Astrocyte (in vitro differentiated cells and primary cell): ENCODE data around the gene SCN2B. TPM values are rescaled to one million over a fixed set of nuclear protein-coding genes. Genes with fewer than 3 reads are reported as not detected.

Source experiments
- DNase-seq: peaks from one replicate; pipeline ENCODE4 v3.0.0-alpha.2; 2010; ENCODE audit warnings: low read depth
- FAIRE-seq: peaks from 2 replicates; lab custom pipeline; 2011; peaks lifted over from hg19 to GRCh38; lab: Jason Lieb, UNC
- H2AFZ ChIP-seq: 2 replicates; pipeline ENCODE4 v1.6.0; 2012; ENCODE audit warnings: low read depth, low read length, inconsistent platforms
- H3K27ac ChIP-seq: 2 replicates; pipeline ENCODE4 v1.5.1; 2011; ENCODE audit warnings: low read depth, low read length, inconsistent platforms
- H3K27me3 ChIP-seq: 2 replicates; pipeline ENCODE4 v1.6.0; 2011; ENCODE audit warnings: low read length, inconsistent platforms; ENCODE audit not compliant: insufficient read depth
- H3K36me3 ChIP-seq: 2 replicates; pipeline ENCODE4 v1.5.1; 2011; ENCODE audit warnings: low read length, inconsistent platforms; ENCODE audit not compliant: insufficient read depth
- H3K4me1 ChIP-seq: 2 replicates; pipeline ENCODE4 v1.5.1; 2011; ENCODE audit warnings: low read length, inconsistent platforms; ENCODE audit not compliant: insufficient read depth
- H3K4me2 ChIP-seq: 2 replicates; pipeline ENCODE4 v1.6.0; 2012; ENCODE audit warnings: low read length, inconsistent platforms
- H3K4me3 ChIP-seq: 2 replicates; pipeline ENCODE4 v1.5.1; 2011; ENCODE audit warnings: low read depth, mild to moderate bottlenecking, low read length, inconsistent platforms; ENCODE audit not compliant: insufficient read depth
- H3K79me2 ChIP-seq: 2 replicates; pipeline ENCODE4 v1.6.0; 2012; ENCODE audit warnings: mild to moderate bottlenecking, low read length, inconsistent platforms; ENCODE audit not compliant: insufficient read depth
- H3K9ac ChIP-seq: 2 replicates; pipeline ENCODE4 v1.6.0; 2012; ENCODE audit warnings: mild to moderate bottlenecking, low read length, inconsistent platforms
- H3K9me3 ChIP-seq: 2 replicates; pipeline ENCODE4 v1.5.1; 2012; ENCODE audit warnings: low read depth, mild to moderate bottlenecking, low read length, inconsistent platforms; ENCODE audit not compliant: insufficient read depth
- H4K20me1 ChIP-seq: 2 replicates; pipeline ENCODE4 v1.6.0; 2012; ENCODE audit warnings: low read length, inconsistent platforms; ENCODE audit not compliant: insufficient read depth
- H3K27ac Mint-ChIP-seq: one replicate; pipeline ENCODE4 v1.8.0; 2021; ENCODE audit warnings: mild to moderate bottlenecking, mixed read lengths; ENCODE audit not compliant: unreplicated experiment
- H3K27me3 Mint-ChIP-seq: one replicate; pipeline ENCODE4 v1.8.0; 2021; ENCODE audit warnings: low read depth, mixed read lengths; ENCODE audit not compliant: unreplicated experiment
- H3K36me3 Mint-ChIP-seq: one replicate; pipeline ENCODE4 v1.8.0; 2021; ENCODE audit warnings: low read depth, mixed read lengths; ENCODE audit not compliant: unreplicated experiment
- H3K4me1 Mint-ChIP-seq: one replicate; pipeline ENCODE4 v1.8.0; 2021; ENCODE audit warnings: low read depth, mixed read lengths; ENCODE audit not compliant: unreplicated experiment
- H3K4me3 Mint-ChIP-seq: one replicate; pipeline ENCODE4 v1.8.0; 2021; ENCODE audit warnings: mild to moderate bottlenecking, moderate library complexity, mixed read lengths; ENCODE audit not compliant: unreplicated experiment
- H3K9me3 Mint-ChIP-seq: one replicate; pipeline ENCODE4 v1.8.0; 2021; ENCODE audit warnings: mild to moderate bottlenecking, mixed read lengths; ENCODE audit not compliant: unreplicated experiment
- EZH2 ChIP-seq: IDR thresholded peaks from 2 replicates; pipeline ENCODE4 v1.6.1; 2012; ENCODE audit warnings: mild to moderate bottlenecking, low read length, inconsistent platforms; ENCODE audit not compliant: insufficient read depth
- total RNA-seq: library from RNA; stranded (reverse); gene quantifications from 2 replicates; pipeline ENCODE4 v1.2.1, GENCODE V29; 2021
- TF ChIP-seq, protein P1 (sequence below): IDR thresholded peaks from 2 replicates; pipeline ENCODE4 v1.5.1; 2011; ENCODE audit warnings: low read depth, mild to moderate bottlenecking, inconsistent platforms, low read length, moderate library complexity; ENCODE audit not compliant: insufficient read depth

Gene SCN2B
- total RNA-seq, 1 donor from 2014 or later, result 0.18 TPM

DNA sequence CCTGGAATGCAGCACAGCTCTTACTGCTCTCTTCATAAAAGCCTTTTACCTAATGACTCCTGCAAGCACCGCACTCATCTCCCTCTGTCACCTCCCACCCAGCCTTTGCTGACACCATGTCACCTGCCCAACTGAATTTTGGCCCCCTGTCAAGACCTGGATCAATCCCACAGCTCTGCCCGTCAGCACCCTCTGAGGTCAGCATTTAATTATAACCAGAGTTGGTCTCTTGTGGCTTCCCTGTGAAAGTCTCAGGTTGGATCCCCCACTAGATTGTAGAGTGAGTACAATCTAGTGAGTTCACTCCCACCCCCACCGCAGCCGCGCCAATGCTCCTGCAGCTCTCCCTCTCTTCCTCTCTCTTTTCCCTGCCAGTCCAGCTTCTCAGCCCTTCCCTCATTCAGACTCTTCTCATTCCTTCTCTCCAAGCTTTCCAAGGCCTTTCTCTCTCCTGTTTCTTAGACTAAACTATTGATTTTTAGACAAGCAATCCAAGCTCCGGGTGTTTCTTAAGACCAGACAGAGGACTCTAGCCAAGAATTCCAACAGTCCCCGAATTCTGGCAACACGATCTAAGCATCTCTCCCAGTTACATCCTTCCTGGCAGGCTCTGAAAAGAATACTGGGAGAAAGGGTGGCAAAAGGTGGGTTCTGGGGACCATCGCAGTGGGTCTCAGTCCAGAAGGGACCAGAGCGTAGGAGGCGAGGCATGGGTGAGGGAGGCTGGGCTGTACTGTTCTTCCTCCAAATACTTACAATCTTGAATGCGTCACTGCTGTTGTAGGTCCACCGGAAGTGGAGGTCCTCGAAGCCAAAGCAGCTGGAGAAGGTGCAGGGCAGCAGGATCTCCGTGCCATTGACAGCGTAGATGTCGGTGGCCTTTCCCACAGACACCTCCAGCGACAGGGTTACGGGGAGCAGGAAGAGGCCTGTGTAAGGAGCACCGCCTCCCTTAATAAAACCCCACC, 31.9 kb downstream of the SCN2B start:
- Histone ChIP-seq H3K4me1 (peaks cover 5% of the 10 kb centered on the region), H3K79me2 (no peaks in the 10 kb centered on the region), H3K4me3 (no peak overlapping the region), H3K27ac (no peak overlapping the region), H4K20me1 (no peaks in the 10 kb centered on the region), H3K27me3 (peaks cover 31% of the 10 kb centered on the region), H3K4me2 (no peak overlapping the region), H3K9me3 (no peaks in the 10 kb centered on the region), H2AFZ (peak overlapping the region; percentile 92), H3K36me3 (no peaks in the 10 kb centered on the region), H3K9ac (no peak overlapping the region)
- Mint-ChIP-seq H3K4me3 (peak overlapping the region; percentile 2), H3K27ac (no peak overlapping the region), H3K27me3 (peaks cover 76% of the 10 kb centered on the region), H3K36me3 (no peaks in the 10 kb centered on the region), H3K9me3 (no peaks in the 10 kb centered on the region), H3K4me1 (peaks cover 2% of the 10 kb centered on the region)
- DNase-seq (no peak), FAIRE-seq (no peak)
- peak; percentile 7 for TF ChIP-seq EZH2
- TF ChIP-seq, protein P1, sequence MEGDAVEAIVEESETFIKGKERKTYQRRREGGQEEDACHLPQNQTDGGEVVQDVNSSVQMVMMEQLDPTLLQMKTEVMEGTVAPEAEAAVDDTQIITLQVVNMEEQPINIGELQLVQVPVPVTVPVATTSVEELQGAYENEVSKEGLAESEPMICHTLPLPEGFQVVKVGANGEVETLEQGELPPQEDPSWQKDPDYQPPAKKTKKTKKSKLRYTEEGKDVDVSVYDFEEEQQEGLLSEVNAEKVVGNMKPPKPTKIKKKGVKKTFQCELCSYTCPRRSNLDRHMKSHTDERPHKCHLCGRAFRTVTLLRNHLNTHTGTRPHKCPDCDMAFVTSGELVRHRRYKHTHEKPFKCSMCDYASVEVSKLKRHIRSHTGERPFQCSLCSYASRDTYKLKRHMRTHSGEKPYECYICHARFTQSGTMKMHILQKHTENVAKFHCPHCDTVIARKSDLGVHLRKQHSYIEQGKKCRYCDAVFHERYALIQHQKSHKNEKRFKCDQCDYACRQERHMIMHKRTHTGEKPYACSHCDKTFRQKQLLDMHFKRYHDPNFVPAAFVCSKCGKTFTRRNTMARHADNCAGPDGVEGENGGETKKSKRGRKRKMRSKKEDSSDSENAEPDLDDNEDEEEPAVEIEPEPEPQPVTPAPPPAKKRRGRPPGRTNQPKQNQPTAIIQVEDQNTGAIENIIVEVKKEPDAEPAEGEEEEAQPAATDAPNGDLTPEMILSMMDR, result no peak

DNA sequence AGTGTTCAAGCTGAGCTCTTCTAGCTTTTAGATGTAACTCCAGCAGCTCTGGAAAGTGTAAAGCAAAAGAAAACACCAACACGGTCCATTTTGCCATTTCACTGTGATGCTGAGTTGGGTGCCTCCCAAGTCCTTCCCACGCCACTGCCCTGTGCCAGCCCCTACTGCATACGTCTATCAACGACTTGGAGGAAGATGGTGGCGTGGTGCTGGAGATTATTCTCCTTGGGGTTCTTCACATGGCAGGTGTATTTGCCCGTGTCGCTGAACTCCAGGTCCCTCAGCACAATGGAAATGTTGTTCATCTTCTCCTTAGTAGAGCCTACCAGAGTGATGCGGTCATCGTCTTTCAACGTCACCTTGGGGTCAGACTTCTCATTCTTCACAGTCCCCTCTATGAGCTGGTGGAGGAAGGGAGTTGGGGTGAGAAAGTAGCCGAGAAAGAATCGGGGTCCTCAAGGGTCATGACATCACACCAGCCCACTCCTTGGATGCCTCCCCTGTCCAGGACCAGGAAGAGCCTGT, 32.7 kb downstream of the SCN2B start:
- no peak for FAIRE-seq
- no peaks in the 10 kb centered on the region for H3K9me3 Mint-ChIP-seq
- TF ChIP-seq, protein P1, result no peak
- no peak for TF ChIP-seq EZH2

More for the DNA sequence above, 32.7 kb downstream of the SCN2B start:
- Histone ChIP-seq H3K9me3 (no peaks in the 10 kb centered on the region), H3K27me3 (peaks cover 30% of the 10 kb centered on the region), H4K20me1 (no peaks in the 10 kb centered on the region), H3K79me2 (no peaks in the 10 kb centered on the region), H3K9ac (no peak overlapping the region), H3K4me3 (no peak overlapping the region), H3K36me3 (no peaks in the 10 kb centered on the region), H3K4me2 (no peak overlapping the region), H2AFZ (no peak overlapping the region), H3K27ac (no peak overlapping the region), H3K4me1 (peaks cover 5% of the 10 kb centered on the region)
- peaks cover 2% of the 10 kb centered on the region for H3K4me1 Mint-ChIP-seq
- H3K4me3 Mint-ChIP-seq, result no peak overlapping the region
- H3K36me3 Mint-ChIP-seq, result no peaks in the 10 kb centered on the region
- peaks cover 75% of the 10 kb centered on the region for H3K27me3 Mint-ChIP-seq
- DNase-seq, result no peak
- no peak overlapping the region for H3K27ac Mint-ChIP-seq
